GM20000 (cell line): ENCODE measurements around the gene PLAAT4.

Source experiments
- DNase-seq: peaks from one replicate; pipeline ENCODE4 v3.0.0; 2012; ENCODE audit warnings: low spot score
- CTCF ChIP-seq: IDR thresholded peaks from 2 replicates; pipeline ENCODE4 v1.5.1; 2012; ENCODE audit warnings: mild to moderate bottlenecking, control low read depth; ENCODE audit errors: extremely low read depth, missing control alignments

The PLAAT4 gene

GRCh38 chr11:63492441-63492840 lies 44.2 kb upstream of the PLAAT4 start:
- DNase-seq, result no peak
- TF ChIP-seq CTCF, result no peak

- TF ChIP-seq CTCF, result no peak
- no peak for DNase-seq
Measured at GRCh38 chr11:63493127-63493526, 43.5 kb upstream of the PLAAT4 start.

- DNase-seq, result no peak
Measured at GRCh38 chr11:63494975-63495374, 41.6 kb upstream of the PLAAT4 start.

GRCh38 chr11:63499874-63500273 lies 36.7 kb upstream of the PLAAT4 start:
- no peak for DNase-seq
- no peak for TF ChIP-seq CTCF

More at GRCh38 chr11:63494975-63495374, 41.6 kb upstream of the PLAAT4 start:
- no peak for TF ChIP-seq CTCF

- no peak for TF ChIP-seq CTCF
- no peak for DNase-seq
Measured at GRCh38 chr11:63501236-63501635, 35.4 kb upstream of the PLAAT4 start.

GRCh38 chr11:63502252-63502820 lies 34.3 kb upstream of the PLAAT4 start:
- DNase-seq, result no peak

GRCh38 chr11:63503492-63503891 lies 33.1 kb upstream of the PLAAT4 start:
- no peak for TF ChIP-seq CTCF
- DNase-seq, result no peak

More at GRCh38 chr11:63502252-63502820, 34.3 kb upstream of the PLAAT4 start:
- no peak for TF ChIP-seq CTCF
